Activated T-helper 2 cell treated with anti-CD3 and anti-CD28 coated beads, Interferon-gamma antibody, Interleukin-2, Interleukin-4, amounts not matched to agents 10 μg/mL and 5 μg/mL and 100 μg/mL, durations not matched to agents 14 hours and 24 hours and 36 hours (primary cell): ENCODE results near the gene HOXC11. TPM values are rescaled to one million over a fixed set of nuclear protein-coding genes. Genes with fewer than 3 reads are reported as not detected.

ENCODE experiments used
- DNase-seq: peaks from one replicate; pipeline ENCODE4 v3.0.0; 2021; ENCODE audit warnings: low spot score
- H3K27ac Mint-ChIP-seq: one replicate; pipeline ENCODE4 v1.8.0; 2021; ENCODE audit warnings: mixed read lengths
- H3K27me3 Mint-ChIP-seq: one replicate; pipeline ENCODE4 v1.8.0; 2021; ENCODE audit warnings: low read depth, mixed read lengths
- H3K36me3 Mint-ChIP-seq: one replicate; pipeline ENCODE4 v1.8.0; 2021; ENCODE audit warnings: low read depth, mixed read lengths
- H3K4me1 Mint-ChIP-seq: one replicate; pipeline ENCODE4 v1.8.0; 2021; ENCODE audit warnings: low read depth, mixed read lengths
- H3K4me3 Mint-ChIP-seq: one replicate; pipeline ENCODE4 v1.8.0; 2021; ENCODE audit warnings: low read depth, mild to moderate bottlenecking, moderate library complexity, mixed read lengths
- H3K9me3 Mint-ChIP-seq: one replicate; pipeline ENCODE4 v1.8.0; 2021; ENCODE audit warnings: mixed read lengths
- intact Hi-C: fragments of 100-400 bp; cut with micrococcal nuclease; formaldehyde crosslinking; loops from one replicate; pipeline ENCODE4 v1.15.1; 2023
- total RNA-seq: library from RNA; stranded (reverse); gene quantifications from 2 replicates; pipeline ENCODE4 v1.2.3, GENCODE V29; 2022

HOXC11 gene
- total RNA-seq, 1 donor from 2014 or later, result not detected

DNA sequence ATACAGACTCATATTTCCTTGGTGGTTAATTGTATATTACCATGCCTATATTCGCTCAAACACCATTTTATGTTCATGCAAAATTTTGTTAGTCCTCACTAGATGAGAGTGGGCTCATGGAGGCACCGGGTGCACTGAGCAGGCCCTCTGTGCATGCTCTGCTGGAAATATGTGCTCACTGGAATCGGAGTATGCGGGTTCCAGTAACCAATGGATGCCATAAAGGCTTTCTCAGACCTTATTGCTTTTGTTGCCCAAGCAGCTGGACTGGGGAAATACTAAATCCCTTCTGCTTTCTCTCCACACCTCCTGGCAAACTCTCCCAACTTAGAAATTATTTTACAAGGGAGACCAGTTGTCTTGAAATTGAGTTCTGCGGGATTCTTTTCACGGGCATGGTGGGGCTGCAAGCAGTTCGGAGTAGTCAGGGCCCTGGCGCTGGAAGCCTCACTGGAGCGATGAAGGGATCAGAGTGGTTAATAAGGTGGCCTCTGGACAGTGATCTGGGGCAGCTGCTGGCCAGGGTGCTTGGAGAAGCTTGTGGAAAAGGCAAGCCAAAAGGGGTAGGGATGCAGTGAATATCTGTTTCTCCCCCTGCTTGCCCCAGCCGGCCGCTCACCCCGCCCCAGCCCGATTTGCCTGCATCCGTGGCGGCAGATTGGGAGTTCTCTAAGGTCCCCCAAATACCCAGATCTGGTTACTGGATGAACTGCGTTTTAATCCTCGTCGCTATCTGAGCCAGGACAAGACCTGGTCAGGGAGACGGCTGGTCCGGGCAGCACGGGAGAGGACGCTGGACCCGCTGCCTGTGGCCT is 47.9 kb downstream of the HOXC11 start:
- H3K27me3 Mint-ChIP-seq, result peaks cover 74% of the 10 kb centered on the region
- no peaks in the 10 kb centered on the region for H3K9me3 Mint-ChIP-seq
- DNase-seq, result no peak
- no peak overlapping the region for H3K4me3 Mint-ChIP-seq
- intact Hi-C loops, result no loop called here
- H3K36me3 Mint-ChIP-seq, result peaks cover 5% of the 10 kb centered on the region
- H3K4me1 Mint-ChIP-seq, result peaks cover 14% of the 10 kb centered on the region
- no peak overlapping the region for H3K27ac Mint-ChIP-seq

DNA sequence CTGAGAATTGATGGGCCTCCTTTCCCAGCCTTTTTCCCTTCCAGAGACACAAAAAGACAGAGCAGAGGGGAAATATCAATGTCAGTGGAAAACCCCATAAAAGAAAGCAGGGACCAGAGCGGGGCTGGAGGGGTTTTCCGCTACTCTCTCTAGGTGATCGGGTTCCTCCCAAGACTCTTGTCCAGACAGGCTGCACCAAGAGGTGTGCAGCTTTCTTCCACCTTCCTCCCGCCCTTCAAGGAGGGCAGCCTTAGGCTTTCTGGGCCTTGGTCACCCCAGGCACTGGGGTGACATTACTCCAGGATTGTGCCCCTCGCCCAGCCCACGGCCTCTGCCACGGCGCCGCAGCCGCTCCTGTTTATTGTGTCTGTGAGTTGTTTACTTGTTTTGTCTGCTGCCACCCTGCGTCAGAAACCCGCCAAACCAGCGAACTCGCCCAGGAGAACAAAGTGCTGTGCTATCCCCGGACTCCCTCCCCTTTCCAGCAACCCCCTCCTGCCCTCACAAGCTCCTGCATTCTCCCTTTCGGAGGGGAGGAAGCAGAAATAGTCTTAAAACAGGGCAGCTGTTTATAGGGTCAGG is 48.6 kb downstream of the HOXC11 start:
- no peak overlapping the region for H3K27ac Mint-ChIP-seq
- no peak for DNase-seq
- H3K9me3 Mint-ChIP-seq, result no peaks in the 10 kb centered on the region
- peaks cover 79% of the 10 kb centered on the region for H3K27me3 Mint-ChIP-seq
- peaks cover 18% of the 10 kb centered on the region for H3K4me1 Mint-ChIP-seq
- no peak overlapping the region for H3K4me3 Mint-ChIP-seq
- intact Hi-C loops, result no loop called here
- H3K36me3 Mint-ChIP-seq, result peaks cover 5% of the 10 kb centered on the region

DNA sequence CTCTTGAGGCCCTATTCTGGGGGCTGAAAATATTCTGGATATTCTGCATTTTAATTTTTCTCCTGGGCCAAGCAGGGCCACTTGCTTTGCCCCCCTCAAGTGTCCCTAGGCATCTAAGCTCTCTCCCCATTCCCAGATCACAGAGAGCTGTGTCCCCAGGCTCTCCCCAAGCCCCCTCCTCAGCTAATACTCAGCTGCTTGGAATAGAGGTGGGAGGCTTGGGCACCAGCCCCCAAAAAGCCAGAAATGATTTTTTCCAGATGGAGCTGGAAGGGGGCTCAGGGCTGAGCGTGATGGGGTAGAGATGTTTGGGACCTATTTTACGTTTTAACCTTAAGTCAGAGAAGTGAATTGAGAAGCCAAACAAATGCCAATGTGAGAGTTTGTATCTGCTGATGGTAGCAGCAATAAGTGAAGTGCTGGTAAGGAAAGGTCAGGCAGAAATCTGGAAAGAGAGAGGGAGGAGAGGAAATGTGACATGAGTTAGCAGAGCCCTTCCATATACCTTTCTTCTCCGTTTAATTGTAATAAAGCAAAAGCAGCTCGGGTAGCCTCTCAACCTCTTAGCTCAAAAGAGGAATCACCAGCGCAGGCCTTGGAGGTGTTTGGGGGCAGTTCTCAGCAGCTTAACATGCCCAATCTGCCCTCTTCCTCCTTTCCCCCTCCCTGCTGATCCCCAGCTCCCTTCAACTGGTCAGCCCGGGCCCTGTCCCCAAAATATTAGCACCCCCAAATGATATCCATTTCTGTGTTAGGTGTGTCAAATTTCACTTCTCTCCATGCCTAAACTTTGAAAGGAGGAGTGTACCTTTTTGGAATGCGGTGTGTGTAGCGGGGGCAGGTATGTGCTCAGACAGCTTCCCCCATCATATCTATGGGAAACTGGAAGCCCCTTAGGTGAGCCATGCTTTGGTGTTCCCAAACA is 50.3 kb downstream of the HOXC11 start:
- H3K9me3 Mint-ChIP-seq, result no peaks in the 10 kb centered on the region
- peaks cover 14% of the 10 kb centered on the region for H3K4me1 Mint-ChIP-seq
- no peak overlapping the region for H3K4me3 Mint-ChIP-seq

DNA sequence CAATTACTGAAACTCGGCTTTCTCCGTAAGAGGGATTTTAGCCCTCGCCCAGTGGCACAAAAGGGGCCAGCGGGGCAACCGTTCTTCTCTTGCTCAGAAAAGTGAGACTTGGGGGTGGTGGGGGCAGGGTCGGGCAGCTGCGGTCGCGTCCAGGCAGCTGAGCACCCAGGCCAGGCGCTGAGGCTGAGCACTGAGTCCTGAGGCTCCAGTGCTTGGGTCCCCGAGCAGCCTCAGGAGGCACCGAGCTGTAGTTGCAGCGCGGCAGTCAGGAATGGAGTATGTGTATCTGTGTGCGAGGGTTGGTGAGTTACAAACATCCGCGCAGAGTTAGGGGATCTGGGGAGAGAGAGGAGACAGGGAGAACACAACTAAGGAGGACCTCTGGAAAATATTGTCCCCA is 51.2 kb downstream of the HOXC11 start:
- DNase-seq, result no peak
- Mint-ChIP-seq H3K27ac (no peak overlapping the region), H3K4me3 (no peak overlapping the region), H3K4me1 (peaks cover 14% of the 10 kb centered on the region), H3K36me3 (peaks cover 5% of the 10 kb centered on the region), H3K27me3 (peaks cover 90% of the 10 kb centered on the region), H3K9me3 (no peaks in the 10 kb centered on the region)
- intact Hi-C loops, result no loop called here

More for the DNA sequence above, 50.3 kb downstream of the HOXC11 start:
- intact Hi-C loops, result no loop called here
- peaks cover 5% of the 10 kb centered on the region for H3K36me3 Mint-ChIP-seq
- no peak overlapping the region for H3K27ac Mint-ChIP-seq
- peaks cover 85% of the 10 kb centered on the region for H3K27me3 Mint-ChIP-seq
- DNase-seq, result no peak

DNA sequence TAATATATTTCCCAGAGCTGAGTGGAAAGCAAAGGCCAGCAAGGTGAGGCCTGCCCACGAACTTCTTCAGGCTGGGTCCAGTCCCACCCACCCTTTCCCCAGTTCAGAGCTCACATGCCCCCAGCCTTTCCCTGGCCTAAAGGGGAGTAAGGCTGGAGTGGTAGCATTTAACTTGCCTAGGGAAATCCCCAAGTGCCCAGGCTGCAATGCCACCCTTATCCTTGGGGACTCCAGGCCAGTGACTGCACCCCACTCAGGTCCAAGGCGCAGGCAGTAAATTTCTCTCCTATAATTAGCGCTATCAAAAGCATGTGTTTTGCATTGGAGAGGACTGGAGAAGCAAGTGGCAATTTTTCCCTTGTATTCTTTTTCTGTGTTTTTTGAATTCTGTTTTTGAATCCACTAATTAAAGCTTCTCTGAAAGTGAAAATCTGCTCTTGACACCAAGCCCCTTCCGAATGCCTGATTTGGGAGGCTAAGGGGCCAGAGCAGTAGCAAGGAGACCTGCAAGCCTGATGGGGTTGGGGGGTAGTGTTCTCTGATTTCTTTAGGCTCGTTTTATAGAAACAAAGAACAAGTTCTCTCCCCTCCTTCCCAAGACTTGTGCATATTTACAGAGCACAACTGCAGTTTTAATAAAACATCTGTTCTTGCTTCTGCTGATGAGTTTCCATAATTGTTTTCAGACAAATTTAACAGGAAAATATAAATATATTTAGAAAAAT is 51.8 kb downstream of the HOXC11 start:
- peaks cover 13% of the 10 kb centered on the region for H3K4me1 Mint-ChIP-seq
- intact Hi-C loops, result no loop called here
- no peak for DNase-seq
- peaks cover 91% of the 10 kb centered on the region for H3K27me3 Mint-ChIP-seq
- H3K9me3 Mint-ChIP-seq, result no peaks in the 10 kb centered on the region
- H3K4me3 Mint-ChIP-seq, result no peak overlapping the region
- peaks cover 5% of the 10 kb centered on the region for H3K36me3 Mint-ChIP-seq
- H3K27ac Mint-ChIP-seq, result no peak overlapping the region

DNA sequence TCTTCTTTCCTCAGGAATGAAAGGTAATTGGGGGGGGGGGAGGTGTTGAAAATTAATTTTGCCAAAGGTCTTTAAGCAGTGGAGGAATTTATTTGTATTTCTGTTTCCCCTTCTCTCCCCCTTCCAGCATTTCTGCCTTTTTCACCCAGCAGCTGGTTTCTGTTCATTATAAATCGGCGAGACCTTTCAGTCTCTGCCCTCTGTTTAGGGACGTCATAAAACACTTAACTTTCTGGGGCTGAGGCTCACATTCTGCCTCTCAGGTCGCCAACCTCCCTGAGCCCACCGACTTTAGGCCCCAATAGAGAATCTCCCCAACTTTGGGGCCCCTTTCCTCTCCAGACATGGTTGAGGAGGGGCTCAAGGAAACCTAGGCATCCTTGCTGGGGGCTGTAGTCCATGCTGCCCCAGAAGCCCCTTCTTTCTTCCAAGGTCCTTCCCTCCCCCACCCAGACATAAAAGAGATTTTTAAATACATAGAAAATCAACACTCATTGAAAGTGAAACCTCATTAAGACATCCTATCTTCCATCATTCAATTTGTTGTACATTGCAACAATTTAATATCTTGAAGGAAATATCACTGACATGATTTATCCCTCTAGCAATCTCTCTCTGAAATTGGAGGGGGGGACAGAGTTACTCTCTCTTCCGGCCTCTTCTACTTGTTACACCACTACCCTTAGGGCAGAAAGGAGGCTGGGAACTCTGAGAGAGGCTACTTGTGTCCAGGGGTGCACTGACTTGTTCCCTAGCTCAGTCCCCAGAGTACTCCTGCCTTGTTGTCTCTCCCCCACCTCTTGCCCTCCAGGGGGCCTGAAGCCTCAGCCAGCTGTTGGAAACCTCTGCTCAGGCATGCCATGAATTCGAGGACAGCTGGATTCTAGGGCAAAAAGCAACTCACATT is 52.8 kb downstream of the HOXC11 start:
- intact Hi-C loops, result no loop called here
- no peaks in the 10 kb centered on the region for H3K9me3 Mint-ChIP-seq
- peaks cover 88% of the 10 kb centered on the region for H3K27me3 Mint-ChIP-seq
- no peak overlapping the region for H3K27ac Mint-ChIP-seq
- no peaks in the 10 kb centered on the region for H3K36me3 Mint-ChIP-seq
- DNase-seq, result no peak
- H3K4me3 Mint-ChIP-seq, result no peak overlapping the region
- H3K4me1 Mint-ChIP-seq, result peaks cover 10% of the 10 kb centered on the region

DNA sequence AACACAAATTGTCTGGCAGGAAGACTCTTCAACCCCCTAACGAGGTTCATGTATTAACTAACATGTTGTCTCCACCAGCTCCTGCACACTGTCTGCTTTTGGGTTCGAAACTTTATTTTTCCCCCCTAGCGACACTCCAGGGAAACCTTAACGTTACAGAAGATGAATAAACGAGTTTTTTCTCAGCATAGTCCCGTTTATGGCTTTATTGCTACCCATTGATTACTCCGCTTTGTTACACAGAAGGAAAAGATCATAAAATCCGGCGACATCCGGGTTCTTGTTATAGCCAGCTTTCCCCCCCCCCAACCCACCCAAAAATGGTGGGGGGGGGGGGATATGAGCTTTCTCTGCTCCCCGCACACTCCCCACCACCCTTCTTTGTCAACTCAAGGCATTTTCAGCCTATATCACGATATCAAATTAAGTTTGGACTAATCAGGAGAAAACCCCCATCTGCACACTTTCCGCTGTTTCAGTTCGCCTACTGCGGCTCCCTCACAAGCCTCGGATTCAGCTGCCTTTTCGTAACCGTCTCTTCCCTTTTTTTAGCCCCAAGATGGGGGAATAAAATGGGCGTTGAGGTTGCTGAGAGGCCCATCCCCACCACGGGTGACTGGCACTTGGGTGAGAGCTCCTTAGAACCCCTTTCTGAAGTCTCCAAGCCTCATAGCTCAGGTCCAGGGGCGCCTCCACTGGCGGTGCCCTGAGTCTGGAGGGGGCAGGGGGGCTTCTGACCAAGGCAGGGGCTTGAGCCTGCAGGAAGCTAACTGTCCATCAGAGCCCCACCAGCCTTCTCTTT is 53.9 kb downstream of the HOXC11 start:
- Mint-ChIP-seq H3K4me3 (no peak overlapping the region), H3K9me3 (no peaks in the 10 kb centered on the region), H3K36me3 (no peaks in the 10 kb centered on the region), H3K27ac (no peak overlapping the region), H3K27me3 (peaks cover 84% of the 10 kb centered on the region), H3K4me1 (peaks cover 9% of the 10 kb centered on the region)
- DNase-seq, result no peak
- intact Hi-C loops, result loop anchor here (1.0 kb wide), 1 partner anchor 8 kb away; no protein-coding TSS in a partner anchor

Other genes with a start within 250 kb of the HOXC11 start
- 19.8 and 22.4 TPM in 2 replicates for gene CALCOCO1, start 245.7 kb upstream of the HOXC11 start, total RNA-seq
- gene CISTR, start 221.1 kb upstream of the HOXC11 start, total RNA-seq, result not detected in 2 replicates
- gene HOXC13, start 34.3 kb upstream of the HOXC11 start, total RNA-seq, result not detected in 2 replicates
- not detected in 2 replicates for gene HOXC12, start 18.2 kb upstream of the HOXC11 start, total RNA-seq
- not detected in 2 replicates for gene HOTAIR, start 1.8 kb downstream of the HOXC11 start, total RNA-seq
- gene HOXC10, start 12.0 kb downstream of the HOXC11 start, total RNA-seq, result not detected in 2 replicates
- gene HOXC9, start 27.0 kb downstream of the HOXC11 start, total RNA-seq, result not detected in 2 replicates
- gene HOXC8, start 35.9 kb downstream of the HOXC11 start, total RNA-seq, result not detected in 2 replicates
- not detected in 2 replicates for gene HOXC6, start 55.3 kb downstream of the HOXC11 start, total RNA-seq
- not detected in 2 replicates for gene HOXC5, start 59.9 kb downstream of the HOXC11 start, total RNA-seq
- 0.14 and 0.21 TPM in 2 replicates for gene HOXC4, start 80.7 kb downstream of the HOXC11 start, total RNA-seq
- gene SMUG1, start 215.9 kb downstream of the HOXC11 start, total RNA-seq, result 26.9 and 31.1 TPM in 2 replicates